HEK293 (cell line): ENCODE results near the gene EMC9.

ENCODE experiments used
- CTCF ChIA-PET: fragments of 350-600 bp; formaldehyde crosslinking; extraction: SDS; loops from one replicate; lab custom pipeline; 2021; ENCODE audit warnings: antibody characterized with exemption; lab: Yijun Ruan, JAX
- POLR2A ChIA-PET: fragments of 300-600 bp; formaldehyde crosslinking; extraction: SDS; loops from one replicate; lab custom pipeline; 2020; ENCODE audit warnings: antibody characterized with exemption, inconsistent platforms; lab: Yijun Ruan, JAX
- H3K27ac ChIP-seq: fragments of 200-500 bp; sonication (Bioruptor generic); 2 replicates; pipeline ENCODE4 v1.5.1; 2014; ENCODE audit warnings: low read depth, low read length, control low read depth, inconsistent platforms; ENCODE audit errors: extremely low read depth
- H3K36me3 ChIP-seq, 2 experiments: fragments of 200-500 bp in 1 of 2; sonication (Bioruptor generic) in 1 of 2; 1 replicate in 1 of 2; 2 replicates in 1 of 2; pipeline ENCODE4 v1.5.1; 2014 to 2017; ENCODE audit warnings: inconsistent platforms in 2 of 2, low read length in 2 of 2; ENCODE audit not compliant: control insufficient read depth in 2 of 2, insufficient read depth in 1 of 2
- H3K4me1 ChIP-seq: fragments of 200-500 bp; sonication (Bioruptor generic); 2 replicates; pipeline ENCODE4 v1.5.1; 2014; ENCODE audit warnings: mild to moderate bottlenecking, low read length, inconsistent platforms; ENCODE audit not compliant: control insufficient read depth, insufficient read depth
- H3K4me3 ChIP-seq: 2 replicates; pipeline ENCODE4 v1.5.1; 2011; ENCODE audit warnings: low read depth, mild to moderate bottlenecking, control low read depth, low read length, moderate library complexity
- H3K9me3 ChIP-seq: fragments of 200-500 bp; sonication (Bioruptor generic); 2 replicates; pipeline ENCODE4 v1.5.1; 2014; ENCODE audit warnings: low read depth, low read length, inconsistent platforms; ENCODE audit not compliant: control insufficient read depth, insufficient read depth
- KLF8 ChIP-seq: fragments of 450-650 bp; formaldehyde crosslinking; IDR thresholded peaks from 2 replicates; pipeline ENCODE4 v1.5.1; 2016; ENCODE audit warnings: missing biosample characterization, missing genetic modification characterization
- ZBTB1 ChIP-seq: fragments of 450-650 bp; formaldehyde crosslinking; IDR thresholded peaks from 2 replicates; pipeline ENCODE4 v1.5.1; 2016; ENCODE audit warnings: missing biosample characterization, missing genetic modification characterization
- ZIC2 ChIP-seq: fragments of 450-650 bp; formaldehyde crosslinking; IDR thresholded peaks from 2 replicates; pipeline ENCODE4 v1.5.1; 2016; ENCODE audit warnings: missing biosample characterization, missing genetic modification characterization
- ZNF146 ChIP-seq: fragments of 450-650 bp; formaldehyde crosslinking; IDR thresholded peaks from 2 replicates; pipeline ENCODE4 v1.5.1; 2016; ENCODE audit warnings: missing biosample characterization, missing genetic modification characterization
- ZNF391 ChIP-seq: fragments of 450-650 bp; formaldehyde crosslinking; IDR thresholded peaks from 2 replicates; pipeline ENCODE4 v1.5.1; 2016; ENCODE audit warnings: low read depth, missing biosample characterization, missing genetic modification characterization, borderline replicate concordance
- ZNF571 ChIP-seq: fragments of 450-650 bp; formaldehyde crosslinking; IDR thresholded peaks from 2 replicates; pipeline ENCODE4 v1.5.0; 2017; ENCODE audit warnings: missing biosample characterization, missing genetic modification characterization
- ZNF600 ChIP-seq: fragments of 450-650 bp; formaldehyde crosslinking; IDR thresholded peaks from 2 replicates; pipeline ENCODE4 v1.5.1; 2016; ENCODE audit warnings: missing biosample characterization, missing genetic modification characterization
- ZNF629 ChIP-seq: fragments of 450-650 bp; formaldehyde crosslinking; IDR thresholded peaks from 2 replicates; pipeline ENCODE4 v1.5.1; 2017; ENCODE audit warnings: missing biosample characterization, missing genetic modification characterization
- ZNF707 ChIP-seq: fragments of 450-650 bp; formaldehyde crosslinking; IDR thresholded peaks from 2 replicates; pipeline ENCODE4 v1.5.1; 2016; ENCODE audit warnings: missing biosample characterization, missing genetic modification characterization
- TF ChIP-seq, protein P1 (sequence below): fragments of 450-650 bp; formaldehyde crosslinking; IDR thresholded peaks from 2 replicates; pipeline ENCODE4 v1.5.1; 2016; ENCODE audit warnings: missing biosample characterization, missing genetic modification characterization, borderline replicate concordance
- TF ChIP-seq, protein P2 (sequence below): fragments of 450-650 bp; formaldehyde crosslinking; optimal IDR thresholded peaks from 2 replicates; pipeline ENCODE3; 2016; ENCODE audit warnings: missing biosample characterization, mild to moderate bottlenecking, missing genetic modification characterization

Gene EMC9

DNA sequence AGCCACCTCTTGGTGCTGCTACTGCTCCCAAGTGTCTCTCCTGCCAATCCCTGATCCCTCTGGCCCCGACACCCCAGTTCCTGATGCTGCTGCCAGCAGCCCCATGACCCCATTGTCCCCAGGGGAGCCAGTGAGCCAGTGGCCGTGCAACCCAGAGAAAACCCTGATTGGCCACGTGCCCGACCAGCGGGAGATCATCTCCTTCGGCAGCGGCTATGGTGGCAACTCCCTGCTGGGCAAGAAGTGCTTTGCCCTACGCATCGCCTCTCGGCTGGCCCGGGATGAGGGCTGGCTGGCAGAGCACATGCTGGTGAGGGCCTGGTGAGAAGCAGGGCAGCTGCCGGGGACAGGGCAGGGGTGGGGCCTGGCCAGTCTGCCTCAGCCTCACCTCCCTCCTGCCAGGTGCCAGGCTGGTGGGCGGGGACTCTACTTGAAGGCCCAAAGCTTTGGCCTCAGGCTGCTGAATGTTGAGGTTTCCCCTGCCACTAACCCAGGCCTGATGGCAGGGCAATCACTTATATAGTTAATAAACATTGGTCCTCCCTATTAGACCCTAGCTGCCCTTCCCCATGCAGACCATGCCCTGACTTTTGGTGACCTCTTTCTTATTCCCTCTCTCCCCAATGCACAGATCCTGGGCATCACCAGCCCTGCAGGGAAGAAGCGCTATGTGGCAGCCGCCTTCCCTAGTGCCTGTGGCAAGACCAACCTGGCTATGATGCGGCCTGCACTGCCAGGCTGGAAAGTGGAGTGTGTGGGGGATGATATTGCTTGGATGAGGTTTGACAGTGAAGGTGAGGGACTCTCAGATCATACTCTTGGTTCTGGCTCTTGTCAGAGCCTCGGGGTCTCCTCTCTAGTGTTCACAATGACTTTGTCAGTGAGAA is 42.2 kb downstream of the EMC9 start:
- no peaks in the 10 kb centered on the region for H3K4me1 ChIP-seq
- no peak for TF ChIP-seq ZBTB1
- no peak for TF ChIP-seq ZNF391 (tag by site-specific recombination)
- TF ChIP-seq ZIC2 (tag by site-specific recombination), result peak; percentile 98
- TF ChIP-seq ZNF571 (tag by site-specific recombination), result no peak
- TF ChIP-seq, all 188 proteins: peak for 1
- no peak overlapping the region for H3K27ac ChIP-seq
- H3K36me3 ChIP-seq, result peaks cover 0 to 59% of the 10 kb centered on the region in 2 experiments; a peak in 2 of 3 replicates
- ChIA-PET CTCF (interaction anchor here (1.1 to 3.0 kb wide), 4 partner anchors 10 to 62 kb away, joined by 3 to 20 read pairs (median 10); partner anchors contain the start of gene IRF9), POLR2A (interaction anchor here (1.6 to 1.9 kb wide), 2 partner anchors 15 kb away, joined by 4 to 6 read pairs; partner anchors contain the start of genes DCAF11 and NRL)
- H3K4me3 ChIP-seq, result no peak overlapping the region
- H3K9me3 ChIP-seq, result no peaks in the 10 kb centered on the region

DNA sequence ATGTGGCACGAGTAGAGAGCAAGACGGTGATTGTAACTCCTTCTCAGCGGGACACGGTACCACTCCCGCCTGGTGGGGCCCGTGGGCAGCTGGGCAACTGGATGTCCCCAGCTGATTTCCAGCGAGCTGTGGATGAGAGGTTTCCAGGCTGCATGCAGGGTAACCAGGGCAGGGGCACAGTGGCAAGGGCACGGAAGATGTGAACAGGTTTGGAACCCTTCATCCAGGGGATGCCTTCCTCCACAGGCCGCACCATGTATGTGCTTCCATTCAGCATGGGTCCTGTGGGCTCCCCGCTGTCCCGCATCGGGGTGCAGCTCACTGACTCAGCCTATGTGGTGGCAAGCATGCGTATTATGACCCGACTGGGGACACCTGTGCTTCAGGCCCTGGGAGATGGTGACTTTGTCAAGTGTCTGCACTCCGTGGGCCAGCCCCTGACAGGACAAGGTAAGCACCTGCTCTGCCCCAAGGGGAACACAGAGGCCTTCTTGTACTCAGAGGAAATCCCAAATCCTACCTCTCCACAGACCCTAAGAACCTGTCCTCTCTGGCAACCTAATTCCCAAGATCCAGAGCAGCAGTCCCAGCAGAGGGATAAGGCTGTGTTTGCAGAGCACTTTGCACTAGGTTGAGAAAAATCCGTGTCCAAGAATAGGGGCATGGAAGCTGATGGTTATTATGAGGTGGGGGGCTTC is 43.0 kb downstream of the EMC9 start:
- ChIA-PET POLR2A (interaction anchor here (0.8 to 1.9 kb wide), 3 partner anchors 12 to 38 kb away, joined by 3 to 6 read pairs (median 6); partner anchors contain the start of genes DCAF11, NRL and PSME1), CTCF (interaction anchor here (3.0 to 9.4 kb wide), 2 partner anchors 9 to 40 kb away, joined by 20 to 145 read pairs; no protein-coding TSS in a partner anchor)
- Histone ChIP-seq H3K36me3 (peaks cover 0 to 52% of the 10 kb centered on the region in 2 experiments; a peak in 2 of 3 replicates), H3K27ac (no peak overlapping the region), H3K4me3 (no peak overlapping the region), H3K9me3 (no peaks in the 10 kb centered on the region), H3K4me1 (peaks cover 3% of the 10 kb centered on the region; the same call in 1 of the 2 replicates)
- TF ChIP-seq ZNF629 (no peak), ZIC2 (tag by site-specific recombination) (peak; percentile 10; the same call in 1 of the 2 replicates)

DNA sequence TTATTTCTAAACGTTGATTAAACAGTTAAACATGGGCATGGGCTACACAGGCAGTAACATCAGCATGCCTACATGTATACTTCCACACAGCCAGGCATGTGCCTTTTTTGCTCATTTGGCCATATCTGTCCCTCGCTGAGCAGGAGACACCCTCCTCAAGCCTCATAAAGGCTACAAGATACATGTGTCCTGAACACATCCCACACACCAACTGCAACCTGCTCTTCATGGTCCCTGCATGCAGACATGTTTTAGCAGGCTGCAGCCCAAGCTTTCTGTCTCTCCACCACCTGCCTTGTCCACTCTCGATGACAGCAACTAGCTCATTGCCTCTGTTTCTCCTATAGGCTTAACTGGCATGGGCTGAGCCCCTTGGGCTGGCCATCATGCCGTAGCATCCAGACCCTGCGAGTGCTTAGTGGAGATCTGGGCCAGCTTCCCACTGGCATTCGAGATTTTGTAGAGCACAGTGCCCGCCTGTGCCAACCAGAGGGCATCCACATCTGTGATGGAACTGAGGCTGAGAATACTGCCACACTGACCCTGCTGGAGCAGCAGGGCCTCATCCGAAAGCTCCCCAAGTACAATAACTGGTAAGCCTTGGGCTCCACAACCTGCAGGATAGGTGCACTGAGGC is 44.7 kb downstream of the EMC9 start:
- Histone ChIP-seq H3K9me3 (no peaks in the 10 kb centered on the region), H3K4me1 (peaks cover 3% of the 10 kb centered on the region; the same call in 1 of the 2 replicates), H3K27ac (no peak overlapping the region), H3K36me3 (peaks cover 0 to 40% of the 10 kb centered on the region in 2 experiments; a peak in 2 of 3 replicates), H3K4me3 (no peak overlapping the region)
- TF ChIP-seq, protein P1, sequence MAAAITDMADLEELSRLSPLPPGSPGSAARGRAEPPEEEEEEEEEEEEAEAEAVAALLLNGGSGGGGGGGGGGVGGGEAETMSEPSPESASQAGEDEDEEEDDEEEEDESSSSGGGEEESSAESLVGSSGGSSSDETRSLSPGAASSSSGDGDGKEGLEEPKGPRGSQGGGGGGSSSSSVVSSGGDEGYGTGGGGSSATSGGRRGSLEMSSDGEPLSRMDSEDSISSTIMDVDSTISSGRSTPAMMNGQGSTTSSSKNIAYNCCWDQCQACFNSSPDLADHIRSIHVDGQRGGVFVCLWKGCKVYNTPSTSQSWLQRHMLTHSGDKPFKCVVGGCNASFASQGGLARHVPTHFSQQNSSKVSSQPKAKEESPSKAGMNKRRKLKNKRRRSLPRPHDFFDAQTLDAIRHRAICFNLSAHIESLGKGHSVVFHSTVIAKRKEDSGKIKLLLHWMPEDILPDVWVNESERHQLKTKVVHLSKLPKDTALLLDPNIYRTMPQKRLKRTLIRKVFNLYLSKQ (tag by site-specific recombination), result no peak
- TF ChIP-seq KLF8 (tag by site-specific recombination), result no peak
- peak; percentile 43; the same call in 1 of the 2 replicates for TF ChIP-seq ZNF600 (tag by site-specific recombination)
- TF ChIP-seq, protein P2, sequence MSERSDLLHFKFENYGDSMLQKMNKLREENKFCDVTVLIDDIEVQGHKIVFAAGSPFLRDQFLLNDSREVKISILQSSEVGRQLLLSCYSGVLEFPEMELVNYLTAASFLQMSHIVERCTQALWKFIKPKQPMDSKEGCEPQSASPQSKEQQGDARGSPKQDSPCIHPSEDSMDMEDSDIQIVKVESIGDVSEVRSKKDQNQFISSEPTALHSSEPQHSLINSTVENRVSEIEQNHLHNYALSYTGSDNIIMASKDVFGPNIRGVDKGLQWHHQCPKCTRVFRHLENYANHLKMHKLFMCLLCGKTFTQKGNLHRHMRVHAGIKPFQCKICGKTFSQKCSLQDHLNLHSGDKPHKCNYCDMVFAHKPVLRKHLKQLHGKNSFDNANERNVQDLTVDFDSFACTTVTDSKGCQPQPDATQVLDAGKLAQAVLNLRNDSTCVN (tag by site-specific recombination), result no peak
- no peak for TF ChIP-seq ZNF146
- no peak for TF ChIP-seq ZNF707 (tag by site-specific recombination)
- CTCF ChIA-PET, result interaction anchor here (0.7 to 9.4 kb wide), 4 partner anchors 10 to 374 kb away, joined by 3 to 145 read pairs (median 12); partner anchors contain the start of gene IRF9
- POLR2A ChIA-PET, result interaction anchor here (1.9 kb wide), 1 partner anchor 17 kb away, joined by 6 read pairs; the partner anchor contains the start of genes DCAF11 and NRL
